Measurements from ENCODE around the gene CNEP1R1. TPM values are rescaled to one million over a fixed set of nuclear protein-coding genes. Genes with fewer than 3 reads are reported as not detected.

Gene CNEP1R1
- total RNA-seq, 1 experiment from 2014 or later = 13.8 TPM

DNA sequence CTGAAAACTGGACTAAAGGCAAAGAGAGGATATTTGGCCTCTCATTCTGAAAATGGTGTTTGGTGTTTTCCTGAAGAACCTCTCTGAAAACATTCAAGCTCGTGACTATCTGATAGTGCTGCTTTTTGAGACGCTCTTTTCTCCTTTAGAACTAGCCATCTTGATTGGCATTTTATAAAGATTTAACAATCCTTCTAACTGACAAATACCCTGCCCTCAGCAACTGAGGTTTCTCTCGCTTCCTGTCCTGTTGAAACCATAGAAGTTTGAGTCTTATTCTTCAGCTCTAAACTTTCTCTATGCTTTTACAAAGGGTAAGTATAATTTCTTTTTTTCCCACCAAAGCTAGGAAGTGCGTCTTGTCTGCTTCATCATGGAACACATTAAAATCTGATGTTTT is 13.3 kb downstream of the CNEP1R1 start:
- Mint-ChIP-seq H3K9me3 (no peaks in the 10 kb centered on the region), H3K27ac (0 out of 2 replicates have a peak overlapping the region, but pooled peaks have one; percentile 24), H3K4me1 (peaks cover 10% of the 10 kb centered on the region), H3K27me3 (ENCODE audit: low read depth) (no peaks in the 10 kb centered on the region), H3K4me3 (no peak overlapping the region), H3K36me3 (peaks cover 13% of the 10 kb centered on the region)
- ATAC-seq (no peak), DNase-seq (ENCODE audit: low spot score) (no peak)
- ChIA-PET CTCF (interaction anchor here (0.6 to 7.2 kb wide), 5 partner anchors 13 to 172 kb away, joined by 3 to 41 read pairs (median 5); partner anchors contain the start of gene CNEP1R1), POLR2A (interaction anchor here (0.6 to 0.7 kb wide), 3 partner anchors 19 to 1051 kb away, joined by 3 to 7 read pairs (median 4); no protein-coding TSS in a partner anchor)
- no peak for TF ChIP-seq TP53 (CRISPR knock-in tag; IDR thresholded peaks at IDR 0.05)
- TF ChIP-seq, protein P1, sequence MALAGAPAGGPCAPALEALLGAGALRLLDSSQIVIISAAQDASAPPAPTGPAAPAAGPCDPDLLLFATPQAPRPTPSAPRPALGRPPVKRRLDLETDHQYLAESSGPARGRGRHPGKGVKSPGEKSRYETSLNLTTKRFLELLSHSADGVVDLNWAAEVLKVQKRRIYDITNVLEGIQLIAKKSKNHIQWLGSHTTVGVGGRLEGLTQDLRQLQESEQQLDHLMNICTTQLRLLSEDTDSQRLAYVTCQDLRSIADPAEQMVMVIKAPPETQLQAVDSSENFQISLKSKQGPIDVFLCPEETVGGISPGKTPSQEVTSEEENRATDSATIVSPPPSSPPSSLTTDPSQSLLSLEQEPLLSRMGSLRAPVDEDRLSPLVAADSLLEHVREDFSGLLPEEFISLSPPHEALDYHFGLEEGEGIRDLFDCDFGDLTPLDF (CRISPR knock-in tag; IDR thresholded peaks at IDR 0.05) = no peak
- TF ChIP-seq SMAD3 (CRISPR knock-in tag; IDR thresholded peaks at IDR 0.05; ENCODE audit: borderline replicate concordance) = no peak
- TF ChIP-seq TEAD4 (CRISPR knock-in tag; IDR thresholded peaks at IDR 0.05) = no peak
- no peak for TF ChIP-seq RORB (CRISPR knock-in tag; IDR thresholded peaks at IDR 0.05)
- TF ChIP-seq JUN (CRISPR knock-in tag; IDR thresholded peaks at IDR 0.05) = no peak
- TF ChIP-seq, protein P2, sequence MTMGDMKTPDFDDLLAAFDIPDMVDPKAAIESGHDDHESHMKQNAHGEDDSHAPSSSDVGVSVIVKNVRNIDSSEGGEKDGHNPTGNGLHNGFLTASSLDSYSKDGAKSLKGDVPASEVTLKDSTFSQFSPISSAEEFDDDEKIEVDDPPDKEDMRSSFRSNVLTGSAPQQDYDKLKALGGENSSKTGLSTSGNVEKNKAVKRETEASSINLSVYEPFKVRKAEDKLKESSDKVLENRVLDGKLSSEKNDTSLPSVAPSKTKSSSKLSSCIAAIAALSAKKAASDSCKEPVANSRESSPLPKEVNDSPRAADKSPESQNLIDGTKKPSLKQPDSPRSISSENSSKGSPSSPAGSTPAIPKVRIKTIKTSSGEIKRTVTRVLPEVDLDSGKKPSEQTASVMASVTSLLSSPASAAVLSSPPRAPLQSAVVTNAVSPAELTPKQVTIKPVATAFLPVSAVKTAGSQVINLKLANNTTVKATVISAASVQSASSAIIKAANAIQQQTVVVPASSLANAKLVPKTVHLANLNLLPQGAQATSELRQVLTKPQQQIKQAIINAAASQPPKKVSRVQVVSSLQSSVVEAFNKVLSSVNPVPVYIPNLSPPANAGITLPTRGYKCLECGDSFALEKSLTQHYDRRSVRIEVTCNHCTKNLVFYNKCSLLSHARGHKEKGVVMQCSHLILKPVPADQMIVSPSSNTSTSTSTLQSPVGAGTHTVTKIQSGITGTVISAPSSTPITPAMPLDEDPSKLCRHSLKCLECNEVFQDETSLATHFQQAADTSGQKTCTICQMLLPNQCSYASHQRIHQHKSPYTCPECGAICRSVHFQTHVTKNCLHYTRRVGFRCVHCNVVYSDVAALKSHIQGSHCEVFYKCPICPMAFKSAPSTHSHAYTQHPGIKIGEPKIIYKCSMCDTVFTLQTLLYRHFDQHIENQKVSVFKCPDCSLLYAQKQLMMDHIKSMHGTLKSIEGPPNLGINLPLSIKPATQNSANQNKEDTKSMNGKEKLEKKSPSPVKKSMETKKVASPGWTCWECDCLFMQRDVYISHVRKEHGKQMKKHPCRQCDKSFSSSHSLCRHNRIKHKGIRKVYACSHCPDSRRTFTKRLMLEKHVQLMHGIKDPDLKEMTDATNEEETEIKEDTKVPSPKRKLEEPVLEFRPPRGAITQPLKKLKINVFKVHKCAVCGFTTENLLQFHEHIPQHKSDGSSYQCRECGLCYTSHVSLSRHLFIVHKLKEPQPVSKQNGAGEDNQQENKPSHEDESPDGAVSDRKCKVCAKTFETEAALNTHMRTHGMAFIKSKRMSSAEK (CRISPR knock-in tag; IDR thresholded peaks at IDR 0.05; ENCODE audit: borderline replicate concordance) = no peak
- TF ChIP-seq, protein P3, sequence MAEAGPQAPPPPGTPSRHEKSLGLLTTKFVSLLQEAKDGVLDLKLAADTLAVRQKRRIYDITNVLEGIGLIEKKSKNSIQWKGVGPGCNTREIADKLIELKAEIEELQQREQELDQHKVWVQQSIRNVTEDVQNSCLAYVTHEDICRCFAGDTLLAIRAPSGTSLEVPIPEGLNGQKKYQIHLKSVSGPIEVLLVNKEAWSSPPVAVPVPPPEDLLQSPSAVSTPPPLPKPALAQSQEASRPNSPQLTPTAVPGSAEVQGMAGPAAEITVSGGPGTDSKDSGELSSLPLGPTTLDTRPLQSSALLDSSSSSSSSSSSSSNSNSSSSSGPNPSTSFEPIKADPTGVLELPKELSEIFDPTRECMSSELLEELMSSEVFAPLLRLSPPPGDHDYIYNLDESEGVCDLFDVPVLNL (CRISPR knock-in tag; IDR thresholded peaks at IDR 0.05; ENCODE audit: borderline replicate concordance, low read depth) = no peak
- TF ChIP-seq ETV6 (CRISPR knock-in tag; IDR thresholded peaks at IDR 0.05) = no peak
- TF ChIP-seq, protein P4, sequence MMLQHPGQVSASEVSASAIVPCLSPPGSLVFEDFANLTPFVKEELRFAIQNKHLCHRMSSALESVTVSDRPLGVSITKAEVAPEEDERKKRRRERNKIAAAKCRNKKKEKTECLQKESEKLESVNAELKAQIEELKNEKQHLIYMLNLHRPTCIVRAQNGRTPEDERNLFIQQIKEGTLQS (CRISPR knock-in tag; conservative IDR thresholded peaks at IDR 0.05) = no peak
- TF ChIP-seq, protein P5, sequence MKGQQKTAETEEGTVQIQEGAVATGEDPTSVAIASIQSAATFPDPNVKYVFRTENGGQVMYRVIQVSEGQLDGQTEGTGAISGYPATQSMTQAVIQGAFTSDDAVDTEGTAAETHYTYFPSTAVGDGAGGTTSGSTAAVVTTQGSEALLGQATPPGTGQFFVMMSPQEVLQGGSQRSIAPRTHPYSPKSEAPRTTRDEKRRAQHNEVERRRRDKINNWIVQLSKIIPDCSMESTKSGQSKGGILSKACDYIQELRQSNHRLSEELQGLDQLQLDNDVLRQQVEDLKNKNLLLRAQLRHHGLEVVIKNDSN (CRISPR knock-in tag; IDR thresholded peaks at IDR 0.05) = no peak
- TF ChIP-seq, protein P6, sequence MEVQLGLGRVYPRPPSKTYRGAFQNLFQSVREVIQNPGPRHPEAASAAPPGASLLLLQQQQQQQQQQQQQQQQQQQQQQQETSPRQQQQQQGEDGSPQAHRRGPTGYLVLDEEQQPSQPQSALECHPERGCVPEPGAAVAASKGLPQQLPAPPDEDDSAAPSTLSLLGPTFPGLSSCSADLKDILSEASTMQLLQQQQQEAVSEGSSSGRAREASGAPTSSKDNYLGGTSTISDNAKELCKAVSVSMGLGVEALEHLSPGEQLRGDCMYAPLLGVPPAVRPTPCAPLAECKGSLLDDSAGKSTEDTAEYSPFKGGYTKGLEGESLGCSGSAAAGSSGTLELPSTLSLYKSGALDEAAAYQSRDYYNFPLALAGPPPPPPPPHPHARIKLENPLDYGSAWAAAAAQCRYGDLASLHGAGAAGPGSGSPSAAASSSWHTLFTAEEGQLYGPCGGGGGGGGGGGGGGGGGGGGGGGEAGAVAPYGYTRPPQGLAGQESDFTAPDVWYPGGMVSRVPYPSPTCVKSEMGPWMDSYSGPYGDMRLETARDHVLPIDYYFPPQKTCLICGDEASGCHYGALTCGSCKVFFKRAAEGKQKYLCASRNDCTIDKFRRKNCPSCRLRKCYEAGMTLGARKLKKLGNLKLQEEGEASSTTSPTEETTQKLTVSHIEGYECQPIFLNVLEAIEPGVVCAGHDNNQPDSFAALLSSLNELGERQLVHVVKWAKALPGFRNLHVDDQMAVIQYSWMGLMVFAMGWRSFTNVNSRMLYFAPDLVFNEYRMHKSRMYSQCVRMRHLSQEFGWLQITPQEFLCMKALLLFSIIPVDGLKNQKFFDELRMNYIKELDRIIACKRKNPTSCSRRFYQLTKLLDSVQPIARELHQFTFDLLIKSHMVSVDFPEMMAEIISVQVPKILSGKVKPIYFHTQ (CRISPR knock-in tag; IDR thresholded peaks at IDR 0.05) = no peak
- TF ChIP-seq NFE2L1 (CRISPR knock-in tag; IDR thresholded peaks at IDR 0.05) = no peak
- TF ChIP-seq NFYB (CRISPR knock-in tag; conservative IDR thresholded peaks at IDR 0.05; ENCODE audit: low read depth) = no peak
- no peak for TF ChIP-seq NR1H2 (CRISPR knock-in tag; IDR thresholded peaks at IDR 0.05)
- TF ChIP-seq, protein P7, sequence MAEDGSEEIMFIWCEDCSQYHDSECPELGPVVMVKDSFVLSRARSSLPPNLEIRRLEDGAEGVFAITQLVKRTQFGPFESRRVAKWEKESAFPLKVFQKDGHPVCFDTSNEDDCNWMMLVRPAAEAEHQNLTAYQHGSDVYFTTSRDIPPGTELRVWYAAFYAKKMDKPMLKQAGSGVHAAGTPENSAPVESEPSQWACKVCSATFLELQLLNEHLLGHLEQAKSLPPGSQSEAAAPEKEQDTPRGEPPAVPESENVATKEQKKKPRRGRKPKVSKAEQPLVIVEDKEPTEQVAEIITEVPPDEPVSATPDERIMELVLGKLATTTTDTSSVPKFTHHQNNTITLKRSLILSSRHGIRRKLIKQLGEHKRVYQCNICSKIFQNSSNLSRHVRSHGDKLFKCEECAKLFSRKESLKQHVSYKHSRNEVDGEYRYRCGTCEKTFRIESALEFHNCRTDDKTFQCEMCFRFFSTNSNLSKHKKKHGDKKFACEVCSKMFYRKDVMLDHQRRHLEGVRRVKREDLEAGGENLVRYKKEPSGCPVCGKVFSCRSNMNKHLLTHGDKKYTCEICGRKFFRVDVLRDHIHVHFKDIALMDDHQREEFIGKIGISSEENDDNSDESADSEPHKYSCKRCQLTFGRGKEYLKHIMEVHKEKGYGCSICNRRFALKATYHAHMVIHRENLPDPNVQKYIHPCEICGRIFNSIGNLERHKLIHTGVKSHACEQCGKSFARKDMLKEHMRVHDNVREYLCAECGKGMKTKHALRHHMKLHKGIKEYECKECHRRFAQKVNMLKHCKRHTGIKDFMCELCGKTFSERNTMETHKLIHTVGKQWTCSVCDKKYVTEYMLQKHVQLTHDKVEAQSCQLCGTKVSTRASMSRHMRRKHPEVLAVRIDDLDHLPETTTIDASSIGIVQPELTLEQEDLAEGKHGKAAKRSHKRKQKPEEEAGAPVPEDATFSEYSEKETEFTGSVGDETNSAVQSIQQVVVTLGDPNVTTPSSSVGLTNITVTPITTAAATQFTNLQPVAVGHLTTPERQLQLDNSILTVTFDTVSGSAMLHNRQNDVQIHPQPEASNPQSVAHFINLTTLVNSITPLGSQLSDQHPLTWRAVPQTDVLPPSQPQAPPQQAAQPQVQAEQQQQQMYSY (CRISPR knock-in tag; IDR thresholded peaks at IDR 0.05) = no peak

All from WTC11 (cell line).